OCI-LY7 (cell line): Measurements from ENCODE around the gene NPIPB2. TPM values are rescaled to one million over a fixed set of nuclear protein-coding genes. Genes with fewer than 3 reads are reported as not detected.
"Not testable (repeated sequence)": the region's sequence is repeated elsewhere in the genome, so short reads cannot be mapped to it uniquely, and the experiment has no call there.

Source experiments
- BruUV-seq: library from RNA; stranded (reverse); fragments of 400-500 nt; replicated peaks from 2 replicates; lab custom pipeline; 2021; lab: Mats Ljungman, UMichigan
- CTCF ChIA-PET: fragments of 300-600 bp; sonication (Branson Sonifier 250); formaldehyde crosslinking; loops from one replicate; lab custom pipeline; 2022; ENCODE audit warnings: antibody characterized with exemption; ENCODE audit not compliant: unreplicated experiment; lab: Charles Lee
- POLR2A ChIA-PET: fragments of 300-600 bp; sonication (Branson Sonifier 250); formaldehyde crosslinking; loops from one replicate; lab custom pipeline; 2022; ENCODE audit warnings: antibody characterized with exemption; lab: Charles Lee
- DNase-seq: peaks from one replicate; pipeline ENCODE4 v3.0.0-alpha.2; 2015; ENCODE audit warnings: low spot score
- H2AFZ ChIP-seq: fragments of 200-600 bp; sonication (generic), shearing (Covaris generic); 2 replicates; pipeline ENCODE4 v1.6.1; 2014; ENCODE audit warnings: mild to moderate bottlenecking, antibody characterized with exemption, low read length, moderate library complexity
- H3K27ac ChIP-seq: fragments of 200-600 bp; sonication (generic); 2 replicates; pipeline ENCODE4 v1.5.1; 2014; ENCODE audit warnings: mixed run types, low read depth, mild to moderate bottlenecking, moderate library complexity, low read length, inconsistent platforms; ENCODE audit not compliant: poor library complexity, severe bottlenecking
- H3K36me3 ChIP-seq: fragments of 200-600 bp; sonication (generic); 2 replicates; pipeline ENCODE4 v1.6.1; 2014; ENCODE audit warnings: mild to moderate bottlenecking, antibody characterized with exemption, low read length, moderate library complexity, mixed read lengths; ENCODE audit not compliant: insufficient read depth
- H3K4me1 ChIP-seq: fragments of 200-600 bp; sonication (generic); 2 replicates; pipeline ENCODE4 v1.5.1; 2014; ENCODE audit warnings: mild to moderate bottlenecking, low read length; ENCODE audit not compliant: insufficient read depth, poor library complexity, severe bottlenecking
- H3K4me2 ChIP-seq: fragments of 200-600 bp; sonication (generic); 2 replicates; pipeline ENCODE4 v1.6.1; 2014; ENCODE audit warnings: mild to moderate bottlenecking, low read length
- H3K4me3 ChIP-seq: fragments of 200-600 bp; sonication (generic); 2 replicates; pipeline ENCODE4 v1.5.1; 2014; ENCODE audit warnings: mild to moderate bottlenecking, low read depth, low read length; ENCODE audit not compliant: poor library complexity, severe bottlenecking
- H3K79me2 ChIP-seq: fragments of 200-600 bp; sonication (generic); 2 replicates; pipeline ENCODE4 v1.6.1; 2016; ENCODE audit warnings: low read depth, mild to moderate bottlenecking, low read length, moderate library complexity, mixed read lengths; ENCODE audit not compliant: insufficient read depth
- H3K9me2 ChIP-seq: fragments of 200-600 bp; sonication (generic); 2 replicates; pipeline ENCODE4 v1.6.1; 2016; ENCODE audit warnings: mild to moderate bottlenecking, low read length, mixed read lengths; ENCODE audit not compliant: insufficient read depth
- H3K9me3 ChIP-seq: fragments of 200-600 bp; sonication (generic); 2 replicates; pipeline ENCODE4 v1.6.1; 2014; ENCODE audit warnings: mild to moderate bottlenecking, mixed run types, low read length, mixed read lengths
- H4K20me1 ChIP-seq: fragments of 200-600 bp; sonication (generic); 2 replicates; pipeline ENCODE4 v1.6.1; 2014; ENCODE audit warnings: mild to moderate bottlenecking, antibody characterized with exemption, low read length, moderate library complexity, mixed read lengths; ENCODE audit not compliant: insufficient read depth
- CTCF ChIP-seq: fragments of 200-600 bp; sonication (generic); conservative IDR thresholded peaks from 2 replicates; pipeline ENCODE4 v1.5.1; 2014; ENCODE audit warnings: mild to moderate bottlenecking, antibody characterized with exemption, low read length, moderate library complexity, mixed read lengths
- EZH2phosphoT487 ChIP-seq: fragments of 200-600 bp; sonication (generic); IDR thresholded peaks from 2 replicates; pipeline ENCODE4 v1.6.1; 2018; ENCODE audit warnings: low read depth, borderline replicate concordance, mild to moderate bottlenecking, mixed run types, antibody characterized with exemption, low read length, moderate library complexity, mixed read lengths
- intact Hi-C: fragments of 100-400 bp; cut with micrococcal nuclease; formaldehyde crosslinking; loops from one replicate; pipeline ENCODE4 v1.10.0; 2022; ENCODE audit not compliant: unreplicated experiment
- total RNA-seq, 2 experiments: library from RNA; depleted of rRNA in 1 of 2; stranded (reverse); fragments of >200 nt in 1 of 2; shearing (Covaris generic) in 1 of 2; gene quantifications; 2 replicates each; pipeline ENCODE4 v1.2.3, GENCODE V29; 2014 to 2022

The NPIPB2 gene
- total RNA-seq, 2 experiments from 2014 or later = 7.5 to 35.9 TPM

GRCh38 chr16:11963706-11964105 is 21.9 kb upstream of the NPIPB2 start:
- POLR2A ChIA-PET = interaction anchor here (0.7 to 4.1 kb wide), 4 partner anchors 14 to 274 kb away, joined by 3 to 32 read pairs (median 4); partner anchors contain the start of gene SNX29
- H3K27ac ChIP-seq = peak overlapping the region; percentile 94
- intact Hi-C loops = loop anchor here (2.0 to 10.0 kb wide), 3 partner anchors 271 to 655 kb away; no protein-coding TSS in a partner anchor
- H3K9me2 ChIP-seq = no peaks in the 10 kb centered on the region
- H3K36me3 ChIP-seq = peaks cover 12% of the 10 kb centered on the region; the same call in 1 of the 2 replicates
- no TSS peak for BruUV-seq
- peak overlapping the region; percentile 68 for H3K4me3 ChIP-seq
- TF ChIP-seq EZH2phosphoT487 = no peak
- no peak for TF ChIP-seq CTCF
- peak; percentile 19 for DNase-seq
- no peaks in the 10 kb centered on the region for H4K20me1 ChIP-seq
- peak overlapping the region; percentile 3; the same call in 1 of the 2 replicates for H2AFZ ChIP-seq
- H3K9me3 ChIP-seq = no peaks in the 10 kb centered on the region
- CTCF ChIA-PET = interaction anchor here (0.6 to 1.9 kb wide), 2 partner anchors 14 to 322 kb away, joined by 3 to 5 read pairs; no protein-coding TSS in a partner anchor
- peak overlapping the region; percentile 97 for H3K4me2 ChIP-seq
- peaks cover 7% of the 10 kb centered on the region; the same call in 1 of the 2 replicates for H3K79me2 ChIP-seq
- H3K4me1 ChIP-seq = peaks cover 90% of the 10 kb centered on the region

- H4K20me1 ChIP-seq, H3K9me3 ChIP-seq, H3K79me2 ChIP-seq, CTCF ChIA-PET, BruUV-seq, H3K36me3 ChIP-seq, DNase-seq, H3K9me2 ChIP-seq: not testable (repeated sequence)
- intact Hi-C loops = loop anchor here (10.0 kb wide), 2 partner anchors 272 to 362 kb away; no protein-coding TSS in a partner anchor
- H3K27ac ChIP-seq = peak overlapping the region; percentile 94
- H3K4me3 ChIP-seq = peak overlapping the region; percentile 68
- H3K4me2 ChIP-seq = peak overlapping the region; percentile 97
- H3K4me1 ChIP-seq = peaks cover 86% of the 10 kb centered on the region
- POLR2A ChIA-PET = interaction anchor here (0.6 to 0.7 kb wide), 6 partner anchors 10 to 552 kb away, joined by 3 to 5 read pairs (median 3); no protein-coding TSS in a partner anchor
- H2AFZ ChIP-seq = peak overlapping the region; percentile 3; the same call in 1 of the 2 replicates
These were observed 21.1 kb upstream of the NPIPB2 start for GRCh38 chr16:11962978-11963377.

GRCh38 chr16:11962457-11962856 is 20.6 kb upstream of the NPIPB2 start:
- H3K4me3 ChIP-seq, H2AFZ ChIP-seq, H3K9me3 ChIP-seq, DNase-seq, H4K20me1 ChIP-seq, H3K9me2 ChIP-seq, CTCF ChIA-PET, BruUV-seq, H3K36me3 ChIP-seq, H3K79me2 ChIP-seq, H3K27ac ChIP-seq: not testable (repeated sequence)
- POLR2A ChIA-PET = interaction anchor here (0.7 kb wide), 2 partner anchors 11 to 156 kb away, joined by 3 to 5 read pairs; no protein-coding TSS in a partner anchor
- peaks cover 81% of the 10 kb centered on the region for H3K4me1 ChIP-seq
- intact Hi-C loops = loop anchor here (10.0 kb wide), 2 partner anchors 272 to 362 kb away; no protein-coding TSS in a partner anchor
- H3K4me2 ChIP-seq = peak overlapping the region; percentile 97; the same call in 1 of the 2 replicates
